MCF 10A (cell line): ENCODE results near the gene DUS1L. TPM values are rescaled to one million over a fixed set of nuclear protein-coding genes. Genes with fewer than 3 reads are reported as not detected.
"Not testable (repeated sequence)": the region's sequence is repeated elsewhere in the genome, so short reads cannot be mapped to it uniquely, and the experiment has no call there.

Source experiments
- BruUV-seq: library from RNA; stranded (reverse); fragments of 400-500 nt; replicated peaks from 2 replicates; lab custom pipeline; 2021; lab: Mats Ljungman, UMichigan
- CTCF ChIA-PET: fragments of 300-600 bp; sonication (Branson Sonifier 250); formaldehyde crosslinking; extraction: SDS; loops from one replicate; lab custom pipeline; 2021; ENCODE audit warnings: antibody characterized with exemption, inconsistent platforms; lab: Yijun Ruan, JAX
- POLR2A ChIA-PET: fragments of 300-600, 350-650 bp; sonication (Branson Sonifier 250); formaldehyde crosslinking; extraction: SDS; loops from one replicate; lab custom pipeline; 2020; ENCODE audit warnings: antibody characterized with exemption, inconsistent platforms; lab: Yijun Ruan, JAX
- DNase-seq: peaks from one replicate; pipeline ENCODE4 v3.0.0-alpha.2; 2018; ENCODE audit not compliant: unreplicated experiment
- H3K27ac Mint-ChIP-seq: one replicate; pipeline ENCODE4 v1.8.0; 2022; ENCODE audit warnings: mild to moderate bottlenecking, low read depth, mixed read lengths; ENCODE audit not compliant: unreplicated experiment
- H3K27me3 Mint-ChIP-seq: one replicate; pipeline ENCODE4 v1.8.0; 2022; ENCODE audit warnings: mixed read lengths; ENCODE audit not compliant: insufficient read depth, unreplicated experiment
- H3K36me3 Mint-ChIP-seq: one replicate; pipeline ENCODE4 v1.8.0; 2022; ENCODE audit warnings: mild to moderate bottlenecking, moderate library complexity, mixed read lengths; ENCODE audit not compliant: insufficient read depth, unreplicated experiment
- H3K4me1 Mint-ChIP-seq: one replicate; pipeline ENCODE4 v1.8.0; 2022; ENCODE audit warnings: mixed read lengths; ENCODE audit not compliant: insufficient read depth, unreplicated experiment
- H3K4me3 Mint-ChIP-seq: one replicate; pipeline ENCODE4 v1.8.0; 2022; ENCODE audit warnings: mild to moderate bottlenecking, moderate library complexity, mixed read lengths; ENCODE audit not compliant: unreplicated experiment
- H3K9me3 Mint-ChIP-seq: one replicate; pipeline ENCODE4 v1.8.0; 2022; ENCODE audit warnings: mixed read lengths; ENCODE audit not compliant: unreplicated experiment
- CTCF ChIP-seq: fragments of 200-600 bp; IDR thresholded peaks from one replicate; pipeline ENCODE4 v1.8.0; 2022; ENCODE audit warnings: antibody characterized with exemption, mild to moderate bottlenecking; ENCODE audit not compliant: unreplicated experiment
- intact Hi-C: fragments of 100-400 bp; cut with micrococcal nuclease; formaldehyde crosslinking; loops from 2 replicates; pipeline ENCODE4 v1.14.1; 2022
- total RNA-seq: library from RNA; stranded (reverse); gene quantifications from 2 replicates; pipeline ENCODE4 v1.2.3, GENCODE V29; 2022

DUS1L gene
- total RNA-seq, 1 experiment from 2014 or later = 116 TPM

GRCh38 chr17:82042649-82043048 lies 23.0 kb downstream of the DUS1L start:
- intact Hi-C loops = no loop called here
- POLR2A ChIA-PET = no interaction called here
- peaks cover 8% of the 10 kb centered on the region for H3K4me1 Mint-ChIP-seq
- BruUV-seq = no TSS peak
- TF ChIP-seq CTCF = no peak
- H3K36me3 Mint-ChIP-seq = peaks cover 16% of the 10 kb centered on the region
- DNase-seq = no peak
- H3K4me3 Mint-ChIP-seq = no peak overlapping the region
- CTCF ChIA-PET = interaction anchor here (0.5 kb wide), 1 partner anchor 112 kb away, joined by 4 read pairs; no protein-coding TSS in a partner anchor
- H3K27ac Mint-ChIP-seq = no peak overlapping the region
- H3K9me3 Mint-ChIP-seq = no peaks in the 10 kb centered on the region
- no peaks in the 10 kb centered on the region for H3K27me3 Mint-ChIP-seq

GRCh38 chr17:82041144-82041814 lies 24.3 kb downstream of the DUS1L start:
- no peaks in the 10 kb centered on the region for H3K27me3 Mint-ChIP-seq
- BruUV-seq = no TSS peak

GRCh38 chr17:82039695-82040299 lies 25.8 kb downstream of the DUS1L start:
- H3K4me1 Mint-ChIP-seq = peaks cover 8% of the 10 kb centered on the region
- no peak overlapping the region for H3K27ac Mint-ChIP-seq
- H3K27me3 Mint-ChIP-seq = no peaks in the 10 kb centered on the region
- CTCF ChIA-PET = interaction anchor here (0.6 kb wide), 2 partner anchors 97 to 238 kb away, joined by 3 read pairs; no protein-coding TSS in a partner anchor
- peaks cover 6% of the 10 kb centered on the region for H3K36me3 Mint-ChIP-seq
- POLR2A ChIA-PET = interaction anchor here (0.6 kb wide), 1 partner anchor 56 kb away, joined by 3 read pairs; no protein-coding TSS in a partner anchor
- no TSS peak for BruUV-seq
- H3K4me3 Mint-ChIP-seq = no peak overlapping the region
- intact Hi-C loops = loop anchor here (10.0 kb wide), 2 partner anchors 55 to 205 kb away; partner anchors contain the start of gene FASN
- TF ChIP-seq CTCF = no peak
- DNase-seq = no peak
- no peaks in the 10 kb centered on the region for H3K9me3 Mint-ChIP-seq

More at GRCh38 chr17:82041144-82041814, 24.3 kb downstream of the DUS1L start:
- Mint-ChIP-seq H3K9me3 (no peaks in the 10 kb centered on the region), H3K4me3 (no peak overlapping the region), H3K4me1 (peaks cover 8% of the 10 kb centered on the region), H3K36me3 (peaks cover 8% of the 10 kb centered on the region), H3K27ac (no peak overlapping the region)
- CTCF ChIA-PET = interaction anchor here (0.6 to 0.7 kb wide), 3 partner anchors 69 to 272 kb away, joined by 3 to 5 read pairs (median 3); no protein-coding TSS in a partner anchor
- DNase-seq = no peak
- POLR2A ChIA-PET = interaction anchor here (0.7 to 1.2 kb wide), 4 partner anchors 9 to 24 kb away, joined by 3 to 8 read pairs (median 3); partner anchors contain the start of gene DUS1L
- TF ChIP-seq CTCF = no peak
- intact Hi-C loops = no loop called here

- not testable (repeated sequence) for H3K4me3 Mint-ChIP-seq, H3K9me3 Mint-ChIP-seq, BruUV-seq, H3K27ac Mint-ChIP-seq, H3K36me3 Mint-ChIP-seq, H3K27me3 Mint-ChIP-seq, H3K4me1 Mint-ChIP-seq, DNase-seq
- POLR2A ChIA-PET = interaction anchor here (1.5 to 1.9 kb wide), 3 partner anchors 9 to 16 kb away, joined by 6 to 19 read pairs (median 6); partner anchors contain the start of genes CENPX, GPS1 and LRRC45
- CTCF ChIA-PET = interaction anchor here (0.6 to 1.7 kb wide), 2 partner anchors 18 to 239 kb away, joined by 3 to 11 read pairs; no protein-coding TSS in a partner anchor
- intact Hi-C loops = loop anchor here (10.0 kb wide), 2 partner anchors 56 to 206 kb away; partner anchors contain the start of gene FASN
These were observed 26.7 kb downstream of the DUS1L start for GRCh38 chr17:82038796-82039409.
